SK-N-SH (cell line): ENCODE measurements around the gene SUN5.

Source experiments
- CHD2 ChIP-seq: fragments of 150-350 bp; IDR thresholded peaks from 2 replicates; pipeline ENCODE4 v1.6.1; 2018; ENCODE audit warnings: low read length; ENCODE audit not compliant: partially characterized antibody
- CTCF ChIP-seq: fragments of 200-600 bp; sonication (generic); IDR thresholded peaks from 2 replicates; pipeline ENCODE4 v1.6.1; 2017; ENCODE audit warnings: antibody characterized with exemption, mild to moderate bottlenecking, moderate library complexity
- ELF1 ChIP-seq: IDR thresholded peaks from 2 replicates; pipeline ENCODE4 v1.4.0; 2012
- EP300 ChIP-seq, 2 experiments: IDR thresholded peaks; 2 replicates each; pipeline versions ENCODE4 v1.4.0 to v1.6.1; 2012; ENCODE audit warnings: borderline replicate concordance in 1 of 2, low read depth in 1 of 2, low read length in 1 of 2
- EZH2phosphoT487 ChIP-seq: fragments of 200-600 bp; sonication (generic); IDR thresholded peaks from 2 replicates; pipeline ENCODE4 v1.6.1; 2017; ENCODE audit warnings: low read depth, mixed run types, mild to moderate bottlenecking, antibody characterized with exemption, moderate library complexity, borderline replicate concordance
- FOSL2 ChIP-seq: IDR thresholded peaks from 2 replicates; pipeline ENCODE4 v1.4.0; 2012; ENCODE audit warnings: low read depth, mild to moderate bottlenecking, moderate library complexity, borderline replicate concordance
- FOXJ3 ChIP-seq: sonication (generic); formaldehyde crosslinking; IDR thresholded peaks from 2 replicates; pipeline ENCODE4 v1.5.1; 2020; ENCODE audit warnings: mild to moderate bottlenecking, missing genetic modification reagents
- JUND ChIP-seq: IDR thresholded peaks from 2 replicates; pipeline ENCODE4 v1.4.0; 2012
- MAX ChIP-seq: IDR thresholded peaks from 2 replicates; pipeline ENCODE4 v1.4.0; 2012; ENCODE audit warnings: low read depth
- MXI1 ChIP-seq: IDR thresholded peaks from 2 replicates; pipeline ENCODE4 v1.6.1; 2012; ENCODE audit warnings: mild to moderate bottlenecking, low read depth, low read length, improper control_type of control experiment
- PBX3 ChIP-seq: IDR thresholded peaks from 2 replicates; pipeline ENCODE4; 2012
- POLR2AphosphoS5 ChIP-seq: IDR thresholded peaks from 2 replicates; pipeline ENCODE4 v1.6.1; 2012; ENCODE audit warnings: low read depth, low read length
- RAD21 ChIP-seq: IDR thresholded peaks from 2 replicates; pipeline ENCODE4 v1.6.1; 2012; ENCODE audit warnings: mild to moderate bottlenecking, low read length
- TCF12 ChIP-seq: IDR thresholded peaks from 2 replicates; pipeline ENCODE4 v1.4.0; 2012

GRCh38 chr20:32960849-32961731 is 43.1 kb downstream of the SUN5 start:
- no peak for TF ChIP-seq CTCF
- no peak for TF ChIP-seq EP300 (IDR thresholded peaks at IDR 0.05; ENCODE audit: borderline replicate concordance in 1 of 2, low read depth in 1 of 2, low read length in 1 of 2)
- no peak for TF ChIP-seq JUND
- no peak for TF ChIP-seq FOSL2
- no peak for TF ChIP-seq EZH2phosphoT487
- no peak for TF ChIP-seq MAX
- TF ChIP-seq RAD21 = no peak
- no peak for TF ChIP-seq PBX3
- TF ChIP-seq MXI1 = no peak
- no peak for TF ChIP-seq FOXJ3 (CRISPR knock-in tag)
- no peak for TF ChIP-seq TCF12
- TF ChIP-seq CHD2 = no peak
- TF ChIP-seq ELF1 = no peak
- no peak for TF ChIP-seq POLR2AphosphoS5
